H1 (cell line): ENCODE data around the gene CST9L. TPM values are rescaled to one million over a fixed set of nuclear protein-coding genes. Genes with fewer than 3 reads are reported as not detected.

ENCODE experiments used
- CTCF ChIA-PET: fragments of 300-600 bp; sonication (Branson Sonifier 250); formaldehyde crosslinking; loops from one replicate; lab custom pipeline; 2021; ENCODE audit not compliant: partially characterized antibody; lab: Charles Lee
- POLR2A ChIA-PET: fragments of 300-600 bp; sonication (Branson Sonifier 250); formaldehyde crosslinking; loops from one replicate; lab custom pipeline; 2021; ENCODE audit warnings: inconsistent platforms; ENCODE audit not compliant: partially characterized antibody; lab: Charles Lee
- DNase-seq, 2 experiments: peaks; one replicate each; pipeline versions ENCODE4 v3.0.0 to v3.0.0-alpha.2; 2010 to 2022; ENCODE audit warnings: low spot score in 2 of 2, low read depth in 1 of 2, mixed read lengths in 1 of 2
- FAIRE-seq: peaks from 2 replicates; lab custom pipeline; 2011; peaks lifted over from hg19 to GRCh38; lab: Jason Lieb, UNC
- H2AFZ ChIP-seq: 2 replicates; pipeline ENCODE4 v1.8.1; 2012; ENCODE audit warnings: low read length, inconsistent platforms
- H2AK5ac ChIP-seq: 2 replicates; pipeline ENCODE4 v1.6.1; 2013; ENCODE audit warnings: low read depth, low read length
- H2BK120ac ChIP-seq: replicated peaks from 2 replicates; pipeline ENCODE3; 2013; ENCODE audit warnings: low read depth, low read length, inconsistent platforms
- H2BK12ac ChIP-seq: 2 replicates; pipeline ENCODE4 v1.6.1; 2013; ENCODE audit warnings: low read depth, low read length
- H2BK15ac ChIP-seq: 2 replicates; pipeline ENCODE4 v1.6.1; 2013; ENCODE audit warnings: low read length
- H2BK20ac ChIP-seq: 2 replicates; pipeline ENCODE4 v1.6.1; 2013; ENCODE audit warnings: low read length
- H2BK5ac ChIP-seq: 2 replicates; pipeline ENCODE4 v1.6.1; 2013; ENCODE audit warnings: low read depth, low read length
- H3K14ac ChIP-seq: 2 replicates; pipeline ENCODE4 v1.6.1; 2013; ENCODE audit warnings: inconsistent platforms; ENCODE audit not compliant: insufficient read length
- H3K18ac ChIP-seq: 2 replicates; pipeline ENCODE4 v1.6.1; 2013; ENCODE audit warnings: low read length; ENCODE audit errors: extremely low read depth
- H3K23ac ChIP-seq: 2 replicates; pipeline ENCODE4 v1.6.1; 2013; ENCODE audit warnings: inconsistent platforms; ENCODE audit not compliant: insufficient read length
- H3K23me2 ChIP-seq: 2 replicates; pipeline ENCODE4 v1.6.1; 2013; ENCODE audit warnings: low read depth, low read length
- H3K27ac ChIP-seq: 2 replicates; pipeline ENCODE4 v1.6.1; 2011; ENCODE audit warnings: low read depth, low read length, inconsistent platforms
- H3K27me3 ChIP-seq, 4 experiments: replicated peaks in 1 of 4; 1 replicate in 1 of 4; 2 replicates in 3 of 4; pipeline versions ENCODE4 v1.6.1 to v1.8.1; 2011 to 2013; ENCODE audit warnings: low read length in 3 of 4, mild to moderate bottlenecking in 3 of 4, inconsistent platforms in 2 of 4, mixed read lengths in 2 of 4, moderate library complexity in 1 of 4; ENCODE audit not compliant: control insufficient read depth in 3 of 4, insufficient read depth in 3 of 4; ENCODE audit errors: extremely low read depth in 1 of 4
- H3K36me3 ChIP-seq, 4 experiments: 2 replicates each; pipeline versions ENCODE4 v1.6.1 to v1.8.1; 2011 to 2013; ENCODE audit warnings: mild to moderate bottlenecking in 4 of 4, low read length in 3 of 4, moderate library complexity in 2 of 4, control low read depth in 1 of 4, inconsistent platforms in 1 of 4; ENCODE audit not compliant: insufficient read depth in 4 of 4, control insufficient read depth in 2 of 4
- H3K4ac ChIP-seq: replicated peaks from 2 replicates; pipeline ENCODE3; 2013; ENCODE audit warnings: low read length, low read depth, mixed read lengths, inconsistent platforms; ENCODE audit not compliant: insufficient read length
- H3K4me1 ChIP-seq, 4 experiments: replicated peaks in 1 of 4; 1 replicate in 1 of 4; 2 replicates in 3 of 4; pipeline versions ENCODE4 v1.6.1 to v1.8.1; 2011 to 2013; ENCODE audit warnings: low read length in 3 of 4, inconsistent platforms in 2 of 4, mixed read lengths in 1 of 4; ENCODE audit not compliant: insufficient read depth in 4 of 4, control insufficient read depth in 3 of 4
- H3K4me2 ChIP-seq, 2 experiments: 2 replicates each; pipeline versions ENCODE4 v1.6.1 to v1.8.1; 2011 to 2013; ENCODE audit warnings: low read depth in 2 of 2, low read length in 2 of 2, control low read depth in 1 of 2, inconsistent platforms in 1 of 2, mild to moderate bottlenecking in 1 of 2; ENCODE audit not compliant: insufficient read depth in 1 of 2
- H3K4me3 ChIP-seq, 4 experiments: fragments of 200-600, 300-600 bp in 1 of 4; sonication (generic), shearing (Covaris generic), sonication (Bioruptor Twin) in 1 of 4; 2 replicates each; pipeline versions ENCODE4 v1.5.1 to v1.8.1; 2011 to 2016; ENCODE audit warnings: low read length in 4 of 4, low read depth in 3 of 4, control low read depth in 2 of 4, inconsistent platforms in 2 of 4, mild to moderate bottlenecking in 2 of 4, mixed read lengths in 1 of 4, moderate library complexity in 1 of 4; ENCODE audit not compliant: insufficient read depth in 2 of 4; ENCODE audit errors: extremely low read depth in 1 of 4
- H3K56ac ChIP-seq: replicated peaks from 2 replicates; pipeline ENCODE3; 2013; ENCODE audit warnings: low read depth, mild to moderate bottlenecking, mixed read lengths, low read length, inconsistent platforms; ENCODE audit not compliant: insufficient read length
- H3K79me1 ChIP-seq: 2 replicates; pipeline ENCODE4 v1.6.1; 2013; ENCODE audit warnings: low read depth, low read length, control low read depth
- H3K79me2 ChIP-seq, 2 experiments: 2 replicates each; pipeline versions ENCODE4 v1.6.1 to v1.8.1; 2012 to 2013; ENCODE audit warnings: low read length in 2 of 2, mild to moderate bottlenecking in 2 of 2, inconsistent platforms in 1 of 2; ENCODE audit not compliant: insufficient read depth in 2 of 2, control insufficient read depth in 1 of 2
- H3K9ac ChIP-seq, 4 experiments: replicated peaks in 1 of 4; 1 replicate in 1 of 4; 2 replicates in 3 of 4; pipeline versions ENCODE4 v1.6.1 to v1.8.1; 2011 to 2013; ENCODE audit warnings: low read depth in 3 of 4, low read length in 3 of 4, control low read depth in 2 of 4, mild to moderate bottlenecking in 2 of 4, moderate library complexity in 2 of 4, inconsistent platforms in 1 of 4; ENCODE audit errors: extremely low read depth in 1 of 4
- H3K9me3 ChIP-seq, 2 experiments: 2 replicates each; pipeline versions ENCODE4 v1.6.1 to v1.8.1; 2012 to 2013; ENCODE audit warnings: mild to moderate bottlenecking in 2 of 2, moderate library complexity in 2 of 2, control low read depth in 1 of 2, inconsistent platforms in 1 of 2, low read depth in 1 of 2, low read length in 1 of 2, mixed read lengths in 1 of 2; ENCODE audit not compliant: insufficient read depth in 2 of 2
- H4K20me1 ChIP-seq, 2 experiments: replicated peaks in 1 of 2; 2 replicates each; pipeline versions ENCODE3 to v1.8.1; 2011 to 2013; ENCODE audit warnings: inconsistent platforms in 2 of 2, low read length in 2 of 2, mild to moderate bottlenecking in 1 of 2; ENCODE audit not compliant: insufficient read depth in 2 of 2, control insufficient read depth in 1 of 2
- H4K5ac ChIP-seq: 2 replicates; pipeline ENCODE4 v1.6.1; 2013; ENCODE audit warnings: low read length, low read depth, mixed read lengths, inconsistent platforms; ENCODE audit not compliant: insufficient read length
- H4K8ac ChIP-seq: 2 replicates; pipeline ENCODE4 v1.8.0; 2013; ENCODE audit warnings: mild to moderate bottlenecking, moderate library complexity, low read length, inconsistent platforms; ENCODE audit not compliant: insufficient read depth; ENCODE audit errors: extremely low read depth
- H4K91ac ChIP-seq: replicated peaks from 2 replicates; pipeline ENCODE3; 2013; ENCODE audit warnings: low read length, mixed read lengths, inconsistent platforms; ENCODE audit not compliant: insufficient read length
- BACH1 ChIP-seq: IDR thresholded peaks from 2 replicates; pipeline ENCODE4 v1.6.1; 2012; ENCODE audit warnings: low read length, improper control_type of control experiment
- CBX5 ChIP-seq: fragments of 300-800, 300-1000 bp; sonication (generic); IDR thresholded peaks from 2 replicates; pipeline ENCODE4 v1.7.1; 2016; ENCODE audit warnings: antibody characterized with exemption, low read length, low read depth
- CBX8 ChIP-seq: fragments of 300-800, 300-1000 bp; sonication (generic); IDR thresholded peaks from 2 replicates; pipeline ENCODE4 v1.7.1; 2016; ENCODE audit warnings: low read depth, low read length, borderline replicate concordance
- CREB1 ChIP-seq: IDR thresholded peaks from 2 replicates; pipeline ENCODE4 v1.6.1; 2012; ENCODE audit warnings: inconsistent platforms
- EGR1 ChIP-seq: IDR thresholded peaks from 2 replicates; pipeline ENCODE4 v1.6.1; 2011; ENCODE audit warnings: low read depth, low read length, borderline replicate concordance
- KDM5A ChIP-seq: fragments of 200-600 bp; IDR thresholded peaks from 2 replicates; pipeline ENCODE4 v1.7.1; 2012; ENCODE audit warnings: mild to moderate bottlenecking, low read length, inconsistent platforms, mixed read lengths
- NANOG ChIP-seq: IDR thresholded peaks from 2 replicates; pipeline ENCODE4 v1.6.1; 2011; ENCODE audit warnings: low read length, low read depth, mild to moderate bottlenecking, inconsistent platforms; ENCODE audit not compliant: insufficient read depth, poor library complexity, severe bottlenecking
- POU5F1 ChIP-seq: IDR thresholded peaks from 2 replicates; pipeline ENCODE4 v1.6.1; 2011; ENCODE audit warnings: low read depth, mild to moderate bottlenecking, low read length, moderate library complexity
- SIRT6 ChIP-seq: IDR thresholded peaks from one replicate; pipeline ENCODE4 v1.7.1; 2012; ENCODE audit warnings: low read length, inconsistent platforms
- TCF12 ChIP-seq: IDR thresholded peaks from 2 replicates; pipeline ENCODE4 v1.6.1; 2011; ENCODE audit warnings: low read depth, mild to moderate bottlenecking, low read length
- WGBS, 2 experiments: shearing (Covaris generic) in 1 of 2; methylation state at CpG; one replicate each; pipeline versions ENCODE4 v1.1.6 to v1.1.7; 2013 to 2015; ENCODE audit warnings: low lambda C conversion rate in 2 of 2, mixed read lengths in 2 of 2, inconsistent platforms in 1 of 2, low coverage in 1 of 2, missing lambda C conversion rate in 1 of 2; ENCODE audit not compliant: insufficient replicate concordance in 2 of 2, insufficient coverage in 1 of 2, insufficient read length in 1 of 2; ENCODE audit errors: extremely low coverage in 1 of 2, missing lambda C conversion rate in 1 of 2; 5-methylcytosine and 5-hydroxymethylcytosine counted together
- polyA plus RNA-seq, 7 experiments: library from polyadenylated mRNA; depleted of rRNA in 3 of 7; stranded (reverse) in 5 of 7; unstranded in 2 of 7; fragments of >200 nt in 5 of 7; fragments of 200-250 nt in 2 of 7; gene quantifications; 1 replicate in 5 of 7; 2 replicates in 1 of 7; 4 replicates in 1 of 7; pipeline versions ENCODE4 v1.2.1 to v1.2.3, GENCODE V29; 2011 to 2013; ENCODE audit warnings: missing spikeins in 2 of 7, mixed read lengths in 2 of 7
- total RNA-seq: library from RNA; stranded (reverse); fragmentation: NEBNext Ultra II Directional; extraction: Animal tissue kit (Norgen Biotek cat#: 25700); gene quantifications from 2 replicates; pipeline ENCODE4 v1.2.1, GENCODE V29; 2021
- TF ChIP-seq, protein P1 (sequence below): IDR thresholded peaks from 2 replicates; pipeline ENCODE4 v1.6.1; 2011; ENCODE audit warnings: low read length, improper control_type of control experiment
- TF ChIP-seq, protein P2 (sequence below): IDR thresholded peaks from 2 replicates; pipeline ENCODE4 v1.6.1; 2012; ENCODE audit warnings: low read length, inconsistent platforms

The CST9L gene
- total and polyA plus RNA-seq, 2 of the 8 experiments (the other 6 are each of a cell fraction or from before 2014, with no cell fraction given), result not detected

DNA sequence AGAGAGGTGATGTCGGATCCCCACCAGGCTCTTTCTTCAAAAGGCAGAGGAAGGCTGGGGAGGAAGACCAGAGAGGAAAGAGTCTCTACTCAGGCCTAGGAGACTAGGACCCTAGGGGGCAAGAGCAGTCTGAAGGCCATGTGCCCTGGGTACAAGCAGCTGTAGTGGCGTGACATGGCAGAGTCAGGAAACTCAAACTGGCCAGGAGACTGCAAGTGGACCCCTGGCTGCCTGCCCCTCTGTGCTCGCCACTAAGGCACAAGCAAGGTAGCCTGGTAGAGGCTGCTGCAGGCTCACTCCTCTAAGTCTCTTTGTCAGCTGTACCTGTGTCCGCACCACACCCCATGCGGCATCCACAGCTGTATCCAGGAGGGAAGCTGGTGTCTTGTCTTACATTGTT, 19.9 kb downstream of the CST9L start:
- no peak overlapping the region for H2BK15ac ChIP-seq
- no peak overlapping the region for H2BK120ac ChIP-seq
- FAIRE-seq, result no peak
- no peaks in the 10 kb centered on the region for H4K20me1 ChIP-seq
- no peaks in the 10 kb centered on the region for H3K27me3 ChIP-seq
- no peak overlapping the region for H4K5ac ChIP-seq
- 71% methylated on average over 5 of the region's 5 CpGs; no CpG with 5 or more reads in 1 of the 2 experiments for WGBS, 2 experiments
- CTCF ChIA-PET, result interaction anchor here (0.8 to 1.0 kb wide), 2 partner anchors 31 to 102 kb away, joined by 3 read pairs; no protein-coding TSS in a partner anchor
- no peaks in the 10 kb centered on the region for H3K79me1 ChIP-seq
- H3K9me3 ChIP-seq, result no peaks in the 10 kb centered on the region
- H3K23me2 ChIP-seq, result no peaks in the 10 kb centered on the region
- no peaks in the 10 kb centered on the region for H3K79me2 ChIP-seq
- no peak overlapping the region for H3K23ac ChIP-seq
- no peak overlapping the region for H4K91ac ChIP-seq
- no peaks in the 10 kb centered on the region for H3K4me1 ChIP-seq
- no peak overlapping the region for H3K4me2 ChIP-seq
- no peak overlapping the region for H2BK5ac ChIP-seq
- TF ChIP-seq, protein P1, sequence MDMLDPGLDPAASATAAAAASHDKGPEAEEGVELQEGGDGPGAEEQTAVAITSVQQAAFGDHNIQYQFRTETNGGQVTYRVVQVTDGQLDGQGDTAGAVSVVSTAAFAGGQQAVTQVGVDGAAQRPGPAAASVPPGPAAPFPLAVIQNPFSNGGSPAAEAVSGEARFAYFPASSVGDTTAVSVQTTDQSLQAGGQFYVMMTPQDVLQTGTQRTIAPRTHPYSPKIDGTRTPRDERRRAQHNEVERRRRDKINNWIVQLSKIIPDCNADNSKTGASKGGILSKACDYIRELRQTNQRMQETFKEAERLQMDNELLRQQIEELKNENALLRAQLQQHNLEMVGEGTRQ, result no peak
- TF ChIP-seq SIRT6 (no peak), BACH1 (no peak), CREB1 (no peak), KDM5A (no peak), POU5F1 (no peak), NANOG (no peak), EGR1 (no peak), CBX8 (no peak), CBX5 (no peak), TCF12 (no peak)
- TF ChIP-seq, protein P2, sequence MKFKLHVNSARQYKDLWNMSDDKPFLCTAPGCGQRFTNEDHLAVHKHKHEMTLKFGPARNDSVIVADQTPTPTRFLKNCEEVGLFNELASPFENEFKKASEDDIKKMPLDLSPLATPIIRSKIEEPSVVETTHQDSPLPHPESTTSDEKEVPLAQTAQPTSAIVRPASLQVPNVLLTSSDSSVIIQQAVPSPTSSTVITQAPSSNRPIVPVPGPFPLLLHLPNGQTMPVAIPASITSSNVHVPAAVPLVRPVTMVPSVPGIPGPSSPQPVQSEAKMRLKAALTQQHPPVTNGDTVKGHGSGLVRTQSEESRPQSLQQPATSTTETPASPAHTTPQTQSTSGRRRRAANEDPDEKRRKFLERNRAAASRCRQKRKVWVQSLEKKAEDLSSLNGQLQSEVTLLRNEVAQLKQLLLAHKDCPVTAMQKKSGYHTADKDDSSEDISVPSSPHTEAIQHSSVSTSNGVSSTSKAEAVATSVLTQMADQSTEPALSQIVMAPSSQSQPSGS, result no peak
- POLR2A ChIA-PET, result no interaction called here
- H2BK12ac ChIP-seq, result no peak overlapping the region
- H3K18ac ChIP-seq, result no peak overlapping the region
- no peak overlapping the region for H3K27ac ChIP-seq
- no peak overlapping the region for H3K56ac ChIP-seq
- H3K4me3 ChIP-seq, result no peak overlapping the region
- H3K9ac ChIP-seq, result no peak overlapping the region
- H3K4ac ChIP-seq, result no peak overlapping the region
- no peak overlapping the region for H4K8ac ChIP-seq
- no peak overlapping the region for H2AK5ac ChIP-seq
- H2BK20ac ChIP-seq, result peak overlapping the region; percentile 36; the same call in 1 of the 2 replicates
- no peak overlapping the region for H2AFZ ChIP-seq
- no peaks in the 10 kb centered on the region for H3K36me3 ChIP-seq
- DNase-seq, result no peak
- no peak overlapping the region for H3K14ac ChIP-seq
